GM12872 (cell line): Measurements from ENCODE around the gene CDKAL1.

Experiments
- CTCF ChIP-seq: IDR thresholded peaks from 3 replicates; pipeline ENCODE4 v1.5.1; 2011; ENCODE audit warnings: low read depth, mild to moderate bottlenecking, low read length, moderate library complexity; ENCODE audit not compliant: insufficient read depth

CDKAL1 gene

GRCh38 chr6:20915626-20916025 is 381.4 kb downstream of the CDKAL1 start:
- TF ChIP-seq CTCF = no peak

- TF ChIP-seq CTCF = no peak
These were observed 381.8 kb downstream of the CDKAL1 start for GRCh38 chr6:20916086-20916485.

DNA sequence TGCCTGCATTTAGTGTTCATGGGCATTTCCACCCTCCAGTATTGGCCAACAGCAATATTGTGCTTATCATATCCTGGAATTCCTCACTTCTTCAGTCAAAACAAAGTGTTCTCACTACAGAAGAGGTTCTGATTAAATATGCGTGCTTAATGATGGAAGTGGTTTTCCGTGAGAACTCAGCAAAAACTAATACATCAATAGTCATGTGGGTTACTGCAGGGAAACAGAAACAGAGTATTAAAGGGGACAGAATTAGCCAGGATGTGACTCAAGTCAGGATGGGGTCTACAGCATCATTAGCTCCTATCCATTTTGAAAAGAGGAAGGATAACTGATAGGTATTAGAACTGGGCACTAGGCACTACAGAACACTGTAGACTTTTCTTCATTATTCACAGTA is 384.6 kb downstream of the CDKAL1 start:
- no peak for TF ChIP-seq CTCF

DNA sequence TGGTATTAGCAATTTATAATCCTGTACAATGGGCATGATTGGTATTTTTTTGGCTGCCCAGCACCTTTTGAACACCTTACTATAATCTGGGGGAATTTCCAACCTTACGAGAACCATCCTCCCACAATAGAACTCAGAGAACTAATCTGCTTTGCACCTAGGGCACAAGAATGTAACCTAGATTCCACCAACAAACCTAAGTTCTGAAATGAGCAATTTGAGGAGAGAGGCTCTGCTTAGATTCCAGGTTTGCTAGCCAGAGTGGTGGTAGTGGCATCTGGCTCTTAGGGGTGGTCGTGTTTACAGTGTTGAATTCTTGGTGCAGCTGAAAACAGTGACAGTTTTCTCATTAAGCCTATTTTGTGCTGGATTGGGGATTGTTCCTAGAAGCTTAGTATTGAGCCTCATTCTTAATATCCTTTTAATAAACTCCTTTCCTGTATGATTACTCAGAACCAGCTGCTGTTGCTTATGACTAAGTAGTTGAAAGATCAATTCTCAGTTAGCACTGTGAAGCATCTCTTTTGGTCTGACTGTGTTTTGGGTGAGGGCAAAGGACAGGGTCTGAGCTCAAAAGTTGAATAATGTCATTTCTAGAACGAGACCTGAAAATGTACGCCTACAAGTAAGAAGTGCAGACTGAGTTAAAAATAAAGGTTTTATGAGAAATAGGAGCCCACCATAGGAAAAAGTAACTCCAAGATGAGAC is 385.6 kb downstream of the CDKAL1 start:
- TF ChIP-seq CTCF = no peak

GRCh38 chr6:20921578-20921977 is 387.3 kb downstream of the CDKAL1 start:
- TF ChIP-seq CTCF = no peak

- TF ChIP-seq CTCF = no peak
These were observed 388.5 kb downstream of the CDKAL1 start for GRCh38 chr6:20922743-20923142.

- no peak for TF ChIP-seq CTCF
These were observed 390.8 kb downstream of the CDKAL1 start for GRCh38 chr6:20924911-20925543.
